Osteoblast (primary cell): Measurements from ENCODE around the gene ARFGAP2. TPM values are rescaled to one million over a fixed set of nuclear protein-coding genes. Genes with fewer than 3 reads are reported as not detected.

Source experiments
- DNase-seq: peaks from one replicate; pipeline ENCODE4 v3.0.0; 2011; ENCODE audit warnings: low spot score, mixed read lengths; ENCODE audit not compliant: insufficient read length; ENCODE audit errors: missing footprints
- H2AFZ ChIP-seq: 2 replicates; pipeline ENCODE4 v1.6.0; 2011; ENCODE audit warnings: mild to moderate bottlenecking, low read length
- H3K27ac ChIP-seq: 2 replicates; pipeline ENCODE4 v1.5.1; 2011; ENCODE audit warnings: mild to moderate bottlenecking, low read depth, low read length, moderate library complexity
- H3K27me3 ChIP-seq: 2 replicates; pipeline ENCODE4 v1.6.0; 2012; ENCODE audit warnings: mild to moderate bottlenecking, control low read depth, inconsistent platforms, low read length, moderate library complexity; ENCODE audit not compliant: insufficient read depth
- H3K36me3 ChIP-seq: 2 replicates; pipeline ENCODE4 v1.5.1; 2011; ENCODE audit warnings: mild to moderate bottlenecking, low read length, control low read depth, moderate library complexity; ENCODE audit not compliant: insufficient read depth
- H3K4me1 ChIP-seq: 2 replicates; pipeline ENCODE4 v1.5.1; 2011; ENCODE audit warnings: mild to moderate bottlenecking, low read length, control low read depth, moderate library complexity; ENCODE audit not compliant: insufficient read depth
- H3K4me2 ChIP-seq: 2 replicates; pipeline ENCODE4 v1.6.0; 2011; ENCODE audit warnings: mild to moderate bottlenecking, low read length; ENCODE audit not compliant: insufficient read depth
- H3K4me3 ChIP-seq: fragments of 200-600 bp; sonication (generic); 3 replicates; pipeline ENCODE4 v1.5.1; 2012; ENCODE audit warnings: mild to moderate bottlenecking, low read length, inconsistent platforms; ENCODE audit not compliant: insufficient read depth
- H3K79me2 ChIP-seq: 2 replicates; pipeline ENCODE4 v1.6.0; 2012; ENCODE audit warnings: mild to moderate bottlenecking, low read length, control low read depth, inconsistent platforms; ENCODE audit not compliant: insufficient read depth
- H3K9me3 ChIP-seq: 2 replicates; pipeline ENCODE4 v1.5.1; 2011; ENCODE audit warnings: low read depth, low read length, control low read depth
- H4K20me1 ChIP-seq: 2 replicates; pipeline ENCODE4 v1.6.0; 2012; ENCODE audit warnings: mild to moderate bottlenecking, low read length, control low read depth; ENCODE audit not compliant: insufficient read depth
- total RNA-seq: library from RNA; depleted of rRNA; stranded (reverse); fragments of >200 nt; gene quantifications from 2 replicates; pipeline ENCODE4 v1.2.3, GENCODE V29; 2012
- TF ChIP-seq, protein P1 (sequence below): IDR thresholded peaks from 2 replicates; pipeline ENCODE4 v1.5.1; 2011; ENCODE audit warnings: mild to moderate bottlenecking, low read depth, low read length, moderate library complexity; ENCODE audit errors: extremely low read depth

The ARFGAP2 gene
- total RNA-seq, 1 donor: 139 TPM

DNA sequence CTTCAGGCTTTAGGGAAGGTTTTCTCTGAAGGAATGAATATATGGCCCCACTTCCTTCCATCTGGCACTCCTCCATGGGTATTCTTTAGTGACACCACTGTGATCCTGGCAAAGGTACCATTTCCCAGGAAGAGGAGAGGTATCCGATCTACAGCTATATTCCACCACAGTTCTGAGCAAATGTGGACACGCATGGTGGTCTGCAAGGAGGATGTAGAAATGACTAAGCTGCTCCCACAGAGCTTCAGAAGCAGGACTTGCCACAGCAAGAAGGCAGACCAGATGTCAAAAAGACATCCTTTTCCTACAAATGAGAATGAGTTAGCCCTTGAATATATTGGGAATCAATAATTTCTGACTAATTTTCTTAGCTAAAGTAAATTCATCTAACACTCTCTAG, 45.5 kb downstream of the ARFGAP2 start:
- Histone ChIP-seq H2AFZ (no peak overlapping the region), H3K4me2 (no peak overlapping the region), H3K4me1 (peaks cover 6% of the 10 kb centered on the region), H3K79me2 (no peaks in the 10 kb centered on the region), H3K9me3 (no peaks in the 10 kb centered on the region), H3K4me3 (no peak overlapping the region), H3K27ac (no peak overlapping the region), H3K36me3 (no peaks in the 10 kb centered on the region), H4K20me1 (peaks cover 21% of the 10 kb centered on the region), H3K27me3 (no peaks in the 10 kb centered on the region)
- TF ChIP-seq, protein P1, sequence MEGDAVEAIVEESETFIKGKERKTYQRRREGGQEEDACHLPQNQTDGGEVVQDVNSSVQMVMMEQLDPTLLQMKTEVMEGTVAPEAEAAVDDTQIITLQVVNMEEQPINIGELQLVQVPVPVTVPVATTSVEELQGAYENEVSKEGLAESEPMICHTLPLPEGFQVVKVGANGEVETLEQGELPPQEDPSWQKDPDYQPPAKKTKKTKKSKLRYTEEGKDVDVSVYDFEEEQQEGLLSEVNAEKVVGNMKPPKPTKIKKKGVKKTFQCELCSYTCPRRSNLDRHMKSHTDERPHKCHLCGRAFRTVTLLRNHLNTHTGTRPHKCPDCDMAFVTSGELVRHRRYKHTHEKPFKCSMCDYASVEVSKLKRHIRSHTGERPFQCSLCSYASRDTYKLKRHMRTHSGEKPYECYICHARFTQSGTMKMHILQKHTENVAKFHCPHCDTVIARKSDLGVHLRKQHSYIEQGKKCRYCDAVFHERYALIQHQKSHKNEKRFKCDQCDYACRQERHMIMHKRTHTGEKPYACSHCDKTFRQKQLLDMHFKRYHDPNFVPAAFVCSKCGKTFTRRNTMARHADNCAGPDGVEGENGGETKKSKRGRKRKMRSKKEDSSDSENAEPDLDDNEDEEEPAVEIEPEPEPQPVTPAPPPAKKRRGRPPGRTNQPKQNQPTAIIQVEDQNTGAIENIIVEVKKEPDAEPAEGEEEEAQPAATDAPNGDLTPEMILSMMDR: no peak
- no peak for DNase-seq

DNA sequence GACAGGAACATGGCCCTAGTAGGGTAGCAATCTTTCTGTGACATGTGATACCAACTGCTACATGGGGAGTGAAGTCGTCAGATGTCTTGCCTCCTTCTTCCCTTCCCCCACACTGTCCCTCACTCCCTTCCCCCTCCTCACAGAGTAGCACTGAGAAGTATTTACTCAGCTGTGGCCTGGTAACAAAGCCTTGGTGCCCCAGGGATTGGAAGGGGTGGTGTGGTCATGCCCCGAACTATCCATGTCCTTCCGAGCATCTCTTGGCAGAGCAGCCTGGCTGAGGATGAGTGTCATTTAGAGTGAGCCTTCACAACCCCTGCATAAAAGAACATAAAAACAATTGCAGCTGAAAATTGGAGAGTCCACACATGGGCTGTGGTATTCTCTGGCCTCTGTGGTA, 46.1 kb downstream of the ARFGAP2 start:
- no peaks in the 10 kb centered on the region for H3K79me2 ChIP-seq
- peaks cover 19% of the 10 kb centered on the region for H4K20me1 ChIP-seq
- H3K27ac ChIP-seq: no peak overlapping the region
- H3K9me3 ChIP-seq: no peaks in the 10 kb centered on the region
- H3K36me3 ChIP-seq: no peaks in the 10 kb centered on the region
- TF ChIP-seq, protein P1: no peak
- H3K4me1 ChIP-seq: peaks cover under 1% of the 10 kb centered on the region
- no peak overlapping the region for H2AFZ ChIP-seq
- no peaks in the 10 kb centered on the region for H3K27me3 ChIP-seq
- DNase-seq: no peak
- H3K4me3 ChIP-seq: no peak overlapping the region
- H3K4me2 ChIP-seq: no peak overlapping the region

DNA sequence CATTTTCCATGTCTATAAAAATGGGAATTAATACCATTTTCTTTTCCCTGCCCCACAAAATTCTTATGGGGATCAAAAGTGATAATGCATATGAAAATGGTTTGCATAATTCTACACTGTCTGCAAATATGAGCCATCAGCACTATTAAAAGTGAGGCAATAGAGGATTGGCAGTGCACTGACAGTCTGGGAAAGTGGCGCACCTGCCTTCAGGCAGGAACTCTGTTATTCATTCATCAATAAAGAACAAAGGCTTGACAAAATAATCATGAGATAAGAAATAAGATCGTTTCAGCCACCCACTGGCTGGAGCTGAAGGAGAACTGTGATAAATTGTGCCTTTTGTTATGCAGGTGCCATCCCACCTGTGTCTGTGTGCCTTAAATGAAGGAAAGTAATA, 49.5 kb downstream of the ARFGAP2 start:
- Histone ChIP-seq H3K4me1 (peaks cover 6% of the 10 kb centered on the region), H3K36me3 (no peaks in the 10 kb centered on the region), H3K4me2 (no peak overlapping the region), H4K20me1 (no peaks in the 10 kb centered on the region), H3K9me3 (no peaks in the 10 kb centered on the region), H3K4me3 (no peak overlapping the region), H3K79me2 (no peaks in the 10 kb centered on the region), H3K27ac (no peak overlapping the region), H3K27me3 (no peaks in the 10 kb centered on the region), H2AFZ (no peak overlapping the region)
- TF ChIP-seq, protein P1: no peak
- no peak for DNase-seq

DNA sequence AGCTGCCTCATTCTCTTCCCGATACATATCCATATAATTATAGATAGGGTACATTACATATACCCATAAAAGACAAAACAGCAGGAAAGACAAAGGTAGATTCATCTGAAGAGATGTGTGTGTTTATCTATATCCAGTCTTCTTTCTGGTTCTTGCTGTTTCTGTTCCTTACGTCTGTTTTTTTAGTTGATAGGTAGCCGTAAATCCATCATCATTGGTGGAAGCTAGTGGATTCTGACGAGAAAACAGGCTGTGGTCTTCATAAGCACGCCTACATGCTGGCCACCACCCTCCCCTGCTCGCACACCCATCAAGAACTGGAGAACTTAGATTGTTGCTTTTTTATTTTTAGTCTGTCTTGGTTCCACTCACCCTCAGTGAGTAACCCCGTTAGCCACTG, 51.6 kb downstream of the ARFGAP2 start:
- TF ChIP-seq, protein P1: no peak
- Histone ChIP-seq H3K27ac (peak overlapping the region; percentile 2), H4K20me1 (peaks cover 5% of the 10 kb centered on the region), H3K36me3 (no peaks in the 10 kb centered on the region), H3K9me3 (no peaks in the 10 kb centered on the region), H3K27me3 (no peaks in the 10 kb centered on the region), H3K4me2 (peak overlapping the region; percentile 26), H3K4me1 (peaks cover 6% of the 10 kb centered on the region), H3K4me3 (no peak overlapping the region), H2AFZ (peak overlapping the region; percentile 33), H3K79me2 (no peaks in the 10 kb centered on the region)
- no peak for DNase-seq
